GM23338 (cell line): ENCODE measurements around the gene SMYD5.
"Not testable (repeated sequence)": the region's sequence is repeated elsewhere in the genome, so short reads cannot be mapped to it uniquely, and the experiment has no call there.

Source experiments
- CTCF ChIP-seq, 2 experiments: fragments of 200-600 bp in 1 of 2; sonication (generic) in 1 of 2; conservative IDR thresholded peaks; 2 replicates each; pipeline versions ENCODE4 v1.5.1 to v1.6.1; 2016 to 2017; ENCODE audit warnings: antibody characterized with exemption in 2 of 2, low read depth in 2 of 2, mild to moderate bottlenecking in 2 of 2, moderate library complexity in 1 of 2
- EZH2 ChIP-seq: fragments of 200-600 bp; sonication (generic); IDR thresholded peaks from one replicate; pipeline ENCODE4 v1.8.0; 2017; ENCODE audit warnings: antibody characterized with exemption, mild to moderate bottlenecking, low read depth; ENCODE audit not compliant: unreplicated experiment
- EZH2phosphoT487 ChIP-seq: fragments of 200-600 bp; sonication (generic); IDR thresholded peaks from one replicate; pipeline ENCODE4 v1.8.1; 2018; ENCODE audit warnings: antibody characterized with exemption; ENCODE audit not compliant: unreplicated experiment
- REST ChIP-seq: IDR thresholded peaks from one replicate; pipeline ENCODE4 v1.6.1; 2018; ENCODE audit warnings: antibody characterized with exemption; ENCODE audit not compliant: unreplicated experiment
- ZNF114 ChIP-seq: fragments of 250-450 bp; sonication (Bioruptor Pico); IDR thresholded peaks from 2 replicates; pipeline ENCODE4 v1.5.0; 2020; ENCODE audit warnings: mild to moderate bottlenecking, moderate library complexity

GRCh38 chr2:73168348-73168747 lies 45.7 kb upstream of the SMYD5 start:
- not testable (repeated sequence) for TF ChIP-seq CTCF (conservative IDR thresholded peaks at IDR 0.05; ENCODE audit: low read depth in 2 of 2); EZH2; ZNF114 (CRISPR knock-in tag); EZH2phosphoT487; REST
